HL-60 (cell line): Measurements from ENCODE around the gene FOXP1.

Source experiments
- DNase-seq, 2 experiments: peaks; one replicate each; pipeline ENCODE4 v3.0.0-alpha.2; 2010 to 2020; ENCODE audit warnings: low read depth in 1 of 2, low spot score in 1 of 2
- H3K27ac ChIP-seq: fragments of 250-450 bp; sonication (Bioruptor Pico); replicated peaks from 2 replicates; pipeline ENCODE4 v1.5.1; 2020; ENCODE audit warnings: mild to moderate bottlenecking, moderate library complexity
- H3K27me3 ChIP-seq: fragments of 250-450 bp; sonication (Bioruptor Pico); 2 replicates; pipeline ENCODE4 v1.5.1; 2021; ENCODE audit warnings: mild to moderate bottlenecking, moderate library complexity; ENCODE audit not compliant: insufficient read depth, poor library complexity, severe bottlenecking
- H3K4me3 ChIP-seq: replicated peaks from 2 replicates; pipeline ENCODE4 v1.5.1; 2011; ENCODE audit warnings: mild to moderate bottlenecking, control low read depth, low read length; ENCODE audit not compliant: insufficient read depth
- GABPA ChIP-seq: IDR thresholded peaks from 2 replicates; pipeline ENCODE4 v1.6.1; 2012; ENCODE audit warnings: low read depth
- POLR2AphosphoS5 ChIP-seq: IDR thresholded peaks from 2 replicates; pipeline ENCODE4 v1.6.1; 2012; ENCODE audit warnings: low read depth
- SPI1 ChIP-seq: IDR thresholded peaks from 2 replicates; pipeline ENCODE4 v1.6.1; 2012; ENCODE audit warnings: low read depth, mild to moderate bottlenecking, borderline replicate concordance
- TF ChIP-seq, protein P1 (sequence below): IDR thresholded peaks from one replicate; pipeline ENCODE4 v1.5.1; 2011; ENCODE audit warnings: low read length, control low read depth, inconsistent platforms; ENCODE audit not compliant: insufficient read depth
- TF ChIP-seq, protein P2 (sequence below): IDR thresholded peaks from 2 replicates; pipeline ENCODE4 v1.6.1; 2012; ENCODE audit warnings: low read depth; ENCODE audit not compliant: insufficient replicate concordance

The FOXP1 gene

DNA sequence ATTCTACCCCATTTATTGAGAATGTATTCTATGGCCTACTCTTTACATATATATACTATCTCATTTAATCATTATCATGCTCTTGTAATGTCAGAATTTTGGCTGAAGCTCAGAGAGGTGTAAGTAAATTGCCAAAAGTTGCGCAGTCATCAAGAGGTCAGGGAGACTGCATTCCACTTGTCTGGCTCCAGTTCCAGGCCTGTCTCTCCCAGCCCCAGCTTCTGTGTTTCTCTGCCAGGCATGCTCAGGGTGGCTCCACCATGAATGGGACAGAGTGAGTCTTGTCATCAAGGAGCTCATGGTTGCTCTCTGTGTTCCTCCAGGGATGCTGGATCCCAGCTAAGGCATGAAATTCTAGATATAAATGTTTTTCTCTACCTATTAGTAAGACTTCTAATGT lies 635.9 kb downstream of the FOXP1 start:
- peaks cover 4% of the 10 kb centered on the region for H3K27me3 ChIP-seq
- TF ChIP-seq, protein P1, sequence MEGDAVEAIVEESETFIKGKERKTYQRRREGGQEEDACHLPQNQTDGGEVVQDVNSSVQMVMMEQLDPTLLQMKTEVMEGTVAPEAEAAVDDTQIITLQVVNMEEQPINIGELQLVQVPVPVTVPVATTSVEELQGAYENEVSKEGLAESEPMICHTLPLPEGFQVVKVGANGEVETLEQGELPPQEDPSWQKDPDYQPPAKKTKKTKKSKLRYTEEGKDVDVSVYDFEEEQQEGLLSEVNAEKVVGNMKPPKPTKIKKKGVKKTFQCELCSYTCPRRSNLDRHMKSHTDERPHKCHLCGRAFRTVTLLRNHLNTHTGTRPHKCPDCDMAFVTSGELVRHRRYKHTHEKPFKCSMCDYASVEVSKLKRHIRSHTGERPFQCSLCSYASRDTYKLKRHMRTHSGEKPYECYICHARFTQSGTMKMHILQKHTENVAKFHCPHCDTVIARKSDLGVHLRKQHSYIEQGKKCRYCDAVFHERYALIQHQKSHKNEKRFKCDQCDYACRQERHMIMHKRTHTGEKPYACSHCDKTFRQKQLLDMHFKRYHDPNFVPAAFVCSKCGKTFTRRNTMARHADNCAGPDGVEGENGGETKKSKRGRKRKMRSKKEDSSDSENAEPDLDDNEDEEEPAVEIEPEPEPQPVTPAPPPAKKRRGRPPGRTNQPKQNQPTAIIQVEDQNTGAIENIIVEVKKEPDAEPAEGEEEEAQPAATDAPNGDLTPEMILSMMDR, result no peak
- TF ChIP-seq, protein P2, sequence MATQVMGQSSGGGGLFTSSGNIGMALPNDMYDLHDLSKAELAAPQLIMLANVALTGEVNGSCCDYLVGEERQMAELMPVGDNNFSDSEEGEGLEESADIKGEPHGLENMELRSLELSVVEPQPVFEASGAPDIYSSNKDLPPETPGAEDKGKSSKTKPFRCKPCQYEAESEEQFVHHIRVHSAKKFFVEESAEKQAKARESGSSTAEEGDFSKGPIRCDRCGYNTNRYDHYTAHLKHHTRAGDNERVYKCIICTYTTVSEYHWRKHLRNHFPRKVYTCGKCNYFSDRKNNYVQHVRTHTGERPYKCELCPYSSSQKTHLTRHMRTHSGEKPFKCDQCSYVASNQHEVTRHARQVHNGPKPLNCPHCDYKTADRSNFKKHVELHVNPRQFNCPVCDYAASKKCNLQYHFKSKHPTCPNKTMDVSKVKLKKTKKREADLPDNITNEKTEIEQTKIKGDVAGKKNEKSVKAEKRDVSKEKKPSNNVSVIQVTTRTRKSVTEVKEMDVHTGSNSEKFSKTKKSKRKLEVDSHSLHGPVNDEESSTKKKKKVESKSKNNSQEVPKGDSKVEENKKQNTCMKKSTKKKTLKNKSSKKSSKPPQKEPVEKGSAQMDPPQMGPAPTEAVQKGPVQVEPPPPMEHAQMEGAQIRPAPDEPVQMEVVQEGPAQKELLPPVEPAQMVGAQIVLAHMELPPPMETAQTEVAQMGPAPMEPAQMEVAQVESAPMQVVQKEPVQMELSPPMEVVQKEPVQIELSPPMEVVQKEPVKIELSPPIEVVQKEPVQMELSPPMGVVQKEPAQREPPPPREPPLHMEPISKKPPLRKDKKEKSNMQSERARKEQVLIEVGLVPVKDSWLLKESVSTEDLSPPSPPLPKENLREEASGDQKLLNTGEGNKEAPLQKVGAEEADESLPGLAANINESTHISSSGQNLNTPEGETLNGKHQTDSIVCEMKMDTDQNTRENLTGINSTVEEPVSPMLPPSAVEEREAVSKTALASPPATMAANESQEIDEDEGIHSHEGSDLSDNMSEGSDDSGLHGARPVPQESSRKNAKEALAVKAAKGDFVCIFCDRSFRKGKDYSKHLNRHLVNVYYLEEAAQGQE, result no peak
- TF ChIP-seq SPI1 (no peak), GABPA (no peak), POLR2AphosphoS5 (no peak)
- no peak overlapping the region for H3K27ac ChIP-seq
- no peak for DNase-seq
- H3K4me3 ChIP-seq, result no peak overlapping the region

DNA sequence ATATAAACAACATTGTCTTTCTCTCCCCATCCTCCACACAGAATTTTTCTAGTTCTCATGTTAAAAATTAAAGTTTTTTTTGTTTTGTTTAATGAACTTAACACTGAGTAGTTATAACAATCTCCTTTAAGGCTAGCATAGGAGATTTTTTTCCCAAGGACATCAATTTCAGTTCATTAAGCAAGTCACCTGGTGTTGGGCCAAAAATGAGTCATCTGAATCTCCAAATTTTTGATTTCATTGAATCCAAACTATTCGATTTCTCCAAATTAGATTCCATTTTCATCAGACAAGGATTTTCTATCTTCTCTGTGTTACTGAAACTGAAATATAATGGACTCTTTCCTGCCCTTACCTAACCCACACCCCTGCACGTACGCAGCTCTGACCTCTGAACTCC lies 639.6 kb downstream of the FOXP1 start:
- H3K27ac ChIP-seq, result no peak overlapping the region
- DNase-seq, result no peak
- no peak overlapping the region for H3K4me3 ChIP-seq
- H3K27me3 ChIP-seq, result peaks cover 8% of the 10 kb centered on the region
- TF ChIP-seq GABPA, result no peak
- no peak for TF ChIP-seq SPI1
- TF ChIP-seq POLR2AphosphoS5, result no peak
- TF ChIP-seq, protein P1, result no peak
- TF ChIP-seq, protein P2, result no peak

DNA sequence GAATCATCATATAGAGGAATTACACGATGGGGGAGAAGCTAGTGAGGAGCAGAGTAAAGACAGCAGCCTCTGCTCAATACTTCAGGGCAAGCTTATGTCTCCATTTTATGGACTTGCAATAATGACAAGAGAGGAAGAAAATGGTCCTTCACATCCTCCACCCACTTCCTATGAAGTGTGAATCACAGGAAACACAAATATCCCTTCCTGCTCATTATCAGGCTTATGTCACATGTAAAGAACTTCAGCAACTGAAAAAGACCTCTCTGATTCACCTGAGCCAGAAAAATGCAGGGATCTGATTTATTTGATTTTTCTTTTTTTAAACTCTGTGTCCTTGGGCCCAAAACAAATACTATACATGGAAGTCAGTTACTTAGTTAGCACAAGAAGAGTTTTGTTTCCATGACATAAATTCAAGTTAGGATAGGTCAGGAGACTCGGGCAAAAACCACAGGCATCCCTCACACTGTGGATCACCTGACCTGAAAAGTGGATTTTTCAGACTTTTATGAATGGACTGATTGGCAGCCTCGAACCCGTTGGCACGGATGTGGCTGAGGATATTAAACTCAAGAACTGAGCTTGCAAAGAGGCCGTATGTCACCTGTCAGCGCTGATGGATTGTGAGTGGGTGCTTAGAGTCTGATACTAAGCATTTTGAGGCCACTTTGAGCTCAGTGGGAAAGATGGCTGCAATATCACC lies 650.3 kb downstream of the FOXP1 start:
- Histone ChIP-seq H3K27ac (no peak overlapping the region), H3K27me3 (no peaks in the 10 kb centered on the region), H3K4me3 (no peak overlapping the region)
- DNase-seq, result no peak
- TF ChIP-seq SPI1 (no peak), GABPA (no peak), POLR2AphosphoS5 (no peak)
- TF ChIP-seq, protein P1, result no peak
- TF ChIP-seq, protein P2, result no peak
